NB4 (cell line): ENCODE measurements around the gene STXBP2.

Experiments
- CTCF ChIP-seq: IDR thresholded peaks from one replicate; pipeline ENCODE4 v1.5.1; 2012; ENCODE audit warnings: low read depth, low read length
- POLR2A ChIP-seq: IDR thresholded peaks from 2 replicates; pipeline ENCODE4 v1.6.1; 2011; ENCODE audit warnings: mild to moderate bottlenecking; ENCODE audit not compliant: insufficient read length; ENCODE audit errors: extremely low read depth

GRCh38 chr19:7619671-7620441 lies 17.1 kb upstream of the STXBP2 start:
- no peak for TF ChIP-seq CTCF
- TF ChIP-seq POLR2A = no peak
